Left ventricle myocardium inferior (tissue), 1 donor: ENCODE data around the gene BPIFB2. TPM values are rescaled to one million over a fixed set of nuclear protein-coding genes. Genes with fewer than 3 reads are reported as not detected.

Source experiments
- DNase-seq: peaks from one replicate; pipeline ENCODE4 v3.0.0-alpha.2; 2020
- H3K27ac ChIP-seq: fragments of 200-600 bp; replicated peaks from 2 replicates; pipeline ENCODE4 v1.8.0; 2021
- H3K27me3 ChIP-seq: fragments of 200-600 bp; 2 replicates; pipeline ENCODE4 v1.8.0; 2021; ENCODE audit warnings: low read depth
- H3K36me3 ChIP-seq: fragments of 200-600 bp; 2 replicates; pipeline ENCODE4 v1.8.0; 2021
- H3K4me1 ChIP-seq: fragments of 200-600 bp; 2 replicates; pipeline ENCODE4 v1.8.0; 2021
- H3K4me3 ChIP-seq: fragments of 200-600 bp; 2 replicates; pipeline ENCODE4 v1.8.0; 2021; ENCODE audit warnings: mild to moderate bottlenecking, moderate library complexity
- H3K9me3 ChIP-seq: fragments of 200-600 bp; replicated peaks from 2 replicates; pipeline ENCODE4 v1.8.0; 2021
- intact Hi-C: fragments of 100-400 bp; cut with micrococcal nuclease; formaldehyde crosslinking; loops from one replicate; pipeline ENCODE4 v1.11.0; 2022
- total RNA-seq: library from RNA; stranded (reverse); fragmentation: NEBNext Ultra II Directional; extraction: Animal tissue kit (Norgen Biotek cat#: 25700); gene quantifications from one replicate; pipeline ENCODE4 v1.2.1, GENCODE V29; 2021
- TF ChIP-seq, protein P1 (sequence below): fragments of 200-600 bp; IDR thresholded peaks from 2 replicates; pipeline ENCODE4 v1.8.0; 2021; ENCODE audit warnings: antibody characterized with exemption, mild to moderate bottlenecking, borderline replicate concordance
- donor health status: DM: no; HTN: yes; CAD: no; lungs with severe emphysema.

Gene BPIFB2
- total RNA-seq, 1 donor from 2014 or later: not detected

DNA sequence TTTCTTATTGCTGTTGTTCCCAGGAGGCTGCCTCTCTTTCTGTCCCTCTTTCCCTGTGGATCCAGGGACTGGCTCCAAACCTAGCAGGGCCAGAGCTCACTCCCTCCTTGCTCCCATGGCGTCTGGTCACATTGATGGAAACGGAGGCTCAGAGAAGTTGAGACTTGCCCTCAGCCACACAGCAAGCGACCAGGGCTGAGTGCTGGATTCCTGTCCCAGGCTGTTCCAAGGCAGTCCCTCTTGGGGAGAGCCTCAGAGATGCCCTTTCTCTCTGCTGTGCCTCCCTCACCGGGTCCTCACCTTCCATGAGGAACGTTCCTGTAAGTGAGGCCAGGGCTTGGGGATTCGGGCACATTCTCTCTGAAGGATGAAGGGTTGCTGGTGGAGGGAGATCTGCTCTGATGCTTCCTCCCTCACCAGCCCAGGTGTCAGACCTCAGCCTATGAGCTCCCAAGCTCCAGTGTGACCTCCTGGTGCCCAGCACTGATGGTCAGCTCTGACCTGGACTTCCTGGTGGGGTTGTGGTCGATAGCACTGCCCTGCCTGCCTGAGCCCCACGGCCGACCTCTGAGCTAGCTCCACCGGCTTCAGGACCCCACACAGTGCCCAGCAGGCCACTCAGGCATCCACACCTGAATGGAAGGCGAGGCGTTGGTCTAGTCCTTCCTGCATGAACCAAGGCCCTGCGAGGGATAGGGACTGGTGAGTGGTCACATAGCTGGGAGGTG lies 30.1 kb upstream of the BPIFB2 start:
- Histone ChIP-seq H3K9me3 (no peaks in the 10 kb centered on the region), H3K27ac (peak overlapping the region; percentile 61), H3K4me1 (peaks cover 6% of the 10 kb centered on the region), H3K27me3 (no peaks in the 10 kb centered on the region), H3K4me3 (no peak overlapping the region), H3K36me3 (no peaks in the 10 kb centered on the region)
- no peak for DNase-seq
- intact Hi-C loops: no loop called here
- TF ChIP-seq, protein P1, sequence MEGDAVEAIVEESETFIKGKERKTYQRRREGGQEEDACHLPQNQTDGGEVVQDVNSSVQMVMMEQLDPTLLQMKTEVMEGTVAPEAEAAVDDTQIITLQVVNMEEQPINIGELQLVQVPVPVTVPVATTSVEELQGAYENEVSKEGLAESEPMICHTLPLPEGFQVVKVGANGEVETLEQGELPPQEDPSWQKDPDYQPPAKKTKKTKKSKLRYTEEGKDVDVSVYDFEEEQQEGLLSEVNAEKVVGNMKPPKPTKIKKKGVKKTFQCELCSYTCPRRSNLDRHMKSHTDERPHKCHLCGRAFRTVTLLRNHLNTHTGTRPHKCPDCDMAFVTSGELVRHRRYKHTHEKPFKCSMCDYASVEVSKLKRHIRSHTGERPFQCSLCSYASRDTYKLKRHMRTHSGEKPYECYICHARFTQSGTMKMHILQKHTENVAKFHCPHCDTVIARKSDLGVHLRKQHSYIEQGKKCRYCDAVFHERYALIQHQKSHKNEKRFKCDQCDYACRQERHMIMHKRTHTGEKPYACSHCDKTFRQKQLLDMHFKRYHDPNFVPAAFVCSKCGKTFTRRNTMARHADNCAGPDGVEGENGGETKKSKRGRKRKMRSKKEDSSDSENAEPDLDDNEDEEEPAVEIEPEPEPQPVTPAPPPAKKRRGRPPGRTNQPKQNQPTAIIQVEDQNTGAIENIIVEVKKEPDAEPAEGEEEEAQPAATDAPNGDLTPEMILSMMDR: no peak

DNA sequence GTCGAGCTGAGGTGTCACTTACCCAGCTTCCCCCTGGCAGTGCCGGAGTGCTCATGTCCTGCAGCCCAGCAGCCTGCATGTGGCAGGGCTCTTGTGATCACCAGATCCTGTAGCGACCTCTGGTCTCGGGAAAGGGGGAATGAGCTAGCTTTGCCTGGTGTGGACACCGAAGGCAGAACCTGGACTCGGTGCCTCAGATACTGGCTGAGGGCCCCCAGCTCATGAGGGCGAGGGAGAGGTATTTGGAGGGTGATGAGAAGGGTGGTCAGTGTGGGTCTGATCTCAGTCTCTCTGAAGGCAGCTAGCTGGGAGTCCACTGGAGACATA lies 29.5 kb upstream of the BPIFB2 start:
- Histone ChIP-seq H3K9me3 (no peaks in the 10 kb centered on the region), H3K36me3 (no peaks in the 10 kb centered on the region), H3K27ac (no peak overlapping the region), H3K4me1 (peaks cover 7% of the 10 kb centered on the region), H3K4me3 (no peak overlapping the region), H3K27me3 (no peaks in the 10 kb centered on the region)
- TF ChIP-seq, protein P1: no peak
- intact Hi-C loops: no loop called here
- no peak for DNase-seq

DNA sequence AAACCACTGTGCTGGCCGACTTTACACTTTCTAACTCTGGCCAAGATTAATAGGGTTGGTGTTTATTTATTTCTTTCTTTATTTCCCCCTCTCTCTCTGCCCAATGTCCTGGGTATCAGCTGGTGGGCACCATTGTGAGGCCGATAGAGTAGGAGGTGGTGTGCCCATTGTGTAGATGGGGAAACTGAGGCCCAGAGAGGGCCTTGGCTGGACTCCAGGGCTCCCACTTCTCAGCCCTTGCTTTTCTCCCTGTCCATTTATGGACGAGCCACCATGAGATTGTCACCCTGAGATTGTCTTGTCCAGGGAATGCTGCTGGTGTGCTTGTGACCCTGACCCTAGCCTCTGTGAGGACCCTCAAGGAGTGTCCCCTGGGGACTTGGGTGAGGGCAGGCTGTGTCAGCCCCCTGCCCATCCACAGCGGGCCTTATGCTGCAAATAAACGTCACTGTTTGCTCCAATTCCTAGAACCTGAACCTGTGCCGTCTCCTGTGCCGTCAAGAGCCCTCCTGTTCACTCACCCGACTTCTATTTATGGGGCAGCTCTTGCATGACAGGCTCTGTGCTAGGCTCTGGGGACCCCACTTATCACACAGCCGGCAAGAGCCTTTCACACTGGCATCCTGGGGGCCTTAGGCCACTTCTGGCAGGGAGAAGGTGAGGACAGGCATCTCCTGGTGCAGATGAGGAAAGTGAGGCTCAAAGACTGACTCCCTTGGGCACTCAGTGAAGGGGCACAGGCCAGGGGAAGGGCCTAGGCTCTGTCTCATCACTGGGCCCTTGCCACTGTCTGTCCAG lies 28.1 kb upstream of the BPIFB2 start:
- intact Hi-C loops: no loop called here
- TF ChIP-seq, protein P1: no peak
- no peak for DNase-seq

DNA sequence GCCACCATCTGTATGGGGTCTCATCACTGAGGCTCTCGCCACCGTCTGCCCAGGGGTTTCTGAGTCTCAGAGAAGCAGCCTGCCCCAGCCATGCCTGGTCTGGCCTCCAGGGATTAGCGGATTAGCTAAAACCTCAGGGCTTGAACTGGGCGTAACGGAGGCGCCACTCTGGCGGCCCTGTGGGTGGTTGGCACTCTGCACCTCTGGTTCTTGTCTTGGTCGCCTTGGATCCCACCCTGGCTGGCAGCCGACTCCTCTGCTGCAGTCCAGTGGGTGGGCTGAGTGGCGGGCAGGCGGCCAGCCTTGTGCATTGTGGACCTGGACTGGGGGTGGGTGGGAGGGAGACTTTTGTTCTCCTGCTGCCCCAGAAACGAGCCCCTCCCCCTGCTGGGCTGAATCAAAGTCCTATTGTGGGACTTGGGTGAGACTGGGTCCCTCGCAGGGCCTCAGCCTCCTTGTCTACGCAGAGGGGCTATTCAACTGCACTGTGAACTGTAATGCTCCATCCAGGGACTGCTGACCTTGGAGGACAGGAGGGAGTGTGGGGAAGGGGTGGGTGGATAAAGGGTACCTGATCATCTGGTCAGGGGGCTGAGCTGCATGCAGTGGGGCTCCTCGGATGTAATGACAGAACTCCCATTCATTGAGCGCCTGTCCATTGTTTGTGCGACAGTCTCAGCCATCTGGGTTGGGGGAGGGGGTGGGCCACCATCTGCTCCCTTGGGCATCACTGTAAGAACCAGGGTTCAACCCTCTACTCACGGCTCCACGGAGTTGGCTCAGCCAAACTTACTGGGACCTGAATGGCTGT lies 27.2 kb upstream of the BPIFB2 start:
- no peak overlapping the region for H3K27ac ChIP-seq
- H3K4me3 ChIP-seq: no peak overlapping the region
- TF ChIP-seq, protein P1: no peak
- intact Hi-C loops: no loop called here
- no peak for DNase-seq
- H3K9me3 ChIP-seq: no peaks in the 10 kb centered on the region
- H3K4me1 ChIP-seq: peaks cover 16% of the 10 kb centered on the region
- H3K36me3 ChIP-seq: no peaks in the 10 kb centered on the region
- no peaks in the 10 kb centered on the region for H3K27me3 ChIP-seq

More for the DNA sequence above, 28.1 kb upstream of the BPIFB2 start:
- H3K27ac ChIP-seq: no peak overlapping the region
- H3K4me3 ChIP-seq: no peak overlapping the region
- no peaks in the 10 kb centered on the region for H3K27me3 ChIP-seq
- H3K9me3 ChIP-seq: no peaks in the 10 kb centered on the region
- peaks cover 16% of the 10 kb centered on the region for H3K4me1 ChIP-seq
- no peaks in the 10 kb centered on the region for H3K36me3 ChIP-seq

DNA sequence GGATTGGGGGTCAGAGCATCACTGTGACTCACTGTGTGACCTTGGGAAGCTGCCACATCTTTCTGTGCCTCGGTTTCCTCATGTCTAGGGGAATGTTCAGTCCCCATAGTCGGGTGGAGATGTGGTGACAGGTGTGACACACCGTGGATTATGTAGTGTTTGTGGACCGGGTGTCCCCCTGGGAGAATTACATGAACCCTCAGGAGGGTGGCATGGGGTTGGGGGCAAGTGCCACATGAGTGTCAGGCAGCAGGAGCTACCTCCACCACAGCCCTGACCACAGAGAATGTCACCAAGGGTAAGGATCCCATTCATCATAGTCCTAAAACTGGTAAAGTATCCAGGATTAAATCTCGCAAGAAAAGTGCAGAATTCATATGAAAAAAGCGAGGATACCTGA lies 26.5 kb upstream of the BPIFB2 start:
- no peak for DNase-seq
- no peaks in the 10 kb centered on the region for H3K9me3 ChIP-seq
- no peaks in the 10 kb centered on the region for H3K27me3 ChIP-seq
- H3K4me1 ChIP-seq: peaks cover 16% of the 10 kb centered on the region
- H3K4me3 ChIP-seq: no peak overlapping the region
- intact Hi-C loops: no loop called here
- TF ChIP-seq, protein P1: no peak
- no peak overlapping the region for H3K27ac ChIP-seq
- no peaks in the 10 kb centered on the region for H3K36me3 ChIP-seq
